HepG2 (cell line): ENCODE results near the gene SEC16A. TPM values are rescaled to one million over a fixed set of nuclear protein-coding genes. Genes with fewer than 3 reads are reported as not detected.

Experiments
- ARNT2 ChIP-seq: sonication (generic); formaldehyde crosslinking; IDR thresholded peaks from 2 replicates; pipeline ENCODE4 v1.8.0; 2022; ENCODE audit warnings: mild to moderate bottlenecking, low read depth, missing genetic modification reagents, moderate library complexity
- CERS6 ChIP-seq: sonication (generic); formaldehyde crosslinking; IDR thresholded peaks from 2 replicates; pipeline ENCODE4 v1.5.0; 2020; ENCODE audit warnings: missing genetic modification reagents
- FIP1L1 ChIP-seq: fragments of 200-400 bp; formaldehyde crosslinking; IDR thresholded peaks from 2 replicates; pipeline ENCODE4 v1.6.1; 2018; ENCODE audit warnings: low read depth, mild to moderate bottlenecking, low read length, moderate library complexity, borderline replicate concordance; ENCODE audit not compliant: insufficient read depth
- FOSL2 ChIP-seq: sonication (generic); formaldehyde crosslinking; IDR thresholded peaks from 2 replicates; pipeline ENCODE4 v1.4.0; 2020; ENCODE audit warnings: missing genetic modification reagents
- IKZF4 ChIP-seq: sonication (generic); formaldehyde crosslinking; IDR thresholded peaks from 2 replicates; pipeline ENCODE4 v1.5.1; 2020; ENCODE audit warnings: borderline replicate concordance, mild to moderate bottlenecking, low read depth, missing genetic modification reagents; ENCODE audit errors: not compliant biosample characterization
- KMT2B ChIP-seq: IDR thresholded peaks from 2 replicates; pipeline ENCODE4 v1.6.1; 2016; ENCODE audit warnings: missing genetic modification reagents, missing compliant biosample characterization
- YEATS4 ChIP-seq: sonication (generic); formaldehyde crosslinking; IDR thresholded peaks from 2 replicates; pipeline ENCODE4 v1.4.0; 2020; ENCODE audit warnings: missing genetic modification reagents, borderline replicate concordance
- ZBTB40 ChIP-seq, 2 experiments: fragments of 450-650 bp in 1 of 2; sonication (generic) in 1 of 2; formaldehyde crosslinking in 1 of 2; IDR thresholded peaks; 2 replicates each; pipeline versions ENCODE4 v1.6.1 to v1.8.0; 2016 to 2022; ENCODE audit warnings: antibody characterized with exemption in 1 of 2, mild to moderate bottlenecking in 1 of 2, missing genetic modification reagents in 1 of 2
- ZNF569 ChIP-seq: sonication (generic); formaldehyde crosslinking; IDR thresholded peaks from 2 replicates; pipeline ENCODE4 v1.5.0; 2020; ENCODE audit warnings: mild to moderate bottlenecking, missing genetic modification reagents, moderate library complexity, borderline replicate concordance
- ZNF598 ChIP-seq: sonication (generic); formaldehyde crosslinking; IDR thresholded peaks from 2 replicates; pipeline ENCODE4 v1.5.1; 2020; ENCODE audit warnings: mild to moderate bottlenecking, missing genetic modification reagents, borderline replicate concordance
- ZNF768 ChIP-seq: sonication (generic); formaldehyde crosslinking; IDR thresholded peaks from 2 replicates; pipeline ENCODE4 v1.4.0; 2020; ENCODE audit warnings: missing genetic modification reagents
- polyA plus RNA-seq, 8 experiments: library from polyadenylated mRNA; depleted of rRNA in 3 of 8; stranded (reverse) in 7 of 8; unstranded in 1 of 8; fragments of >200 nt; fragmentation: Illumina TruSeq in 4 of 8; extraction: Trizol in 4 of 8; gene quantifications; 2 replicates each; pipeline versions ENCODE4 v1.2.1 to v1.2.3, GENCODE V29; 2011 to 2016; ENCODE audit warnings: low read depth in 4 of 8, missing spikeins in 1 of 8, mixed read lengths in 1 of 8; ENCODE audit not compliant: insufficient read depth in 1 of 8
- total RNA-seq, 5 experiments: library from RNA; depleted of rRNA; stranded (reverse); fragments of >200 nt; fragmentation: Illumina TruSeq; extraction: Trizol; gene quantifications; 2 replicates each; pipeline ENCODE4 v1.2.3, GENCODE V29; 2016; ENCODE audit warnings: low read depth in 1 of 5
- TF ChIP-seq, protein P1 (sequence below): sonication (generic); formaldehyde crosslinking; IDR thresholded peaks from 2 replicates; pipeline ENCODE4 v1.4.0; 2020; ENCODE audit warnings: mild to moderate bottlenecking, missing genetic modification reagents
- TF ChIP-seq, protein P2 (sequence below): sonication (generic); formaldehyde crosslinking; IDR thresholded peaks from 2 replicates; pipeline ENCODE4 v1.5.1; 2020; ENCODE audit warnings: missing genetic modification reagents, mild to moderate bottlenecking, borderline replicate concordance

Gene SEC16A
- total and polyA plus RNA-seq, 2 of the 13 experiments (the other 11 are each of a cell fraction or from before 2014, with no cell fraction given) = 15.9 to 18.9 TPM

DNA sequence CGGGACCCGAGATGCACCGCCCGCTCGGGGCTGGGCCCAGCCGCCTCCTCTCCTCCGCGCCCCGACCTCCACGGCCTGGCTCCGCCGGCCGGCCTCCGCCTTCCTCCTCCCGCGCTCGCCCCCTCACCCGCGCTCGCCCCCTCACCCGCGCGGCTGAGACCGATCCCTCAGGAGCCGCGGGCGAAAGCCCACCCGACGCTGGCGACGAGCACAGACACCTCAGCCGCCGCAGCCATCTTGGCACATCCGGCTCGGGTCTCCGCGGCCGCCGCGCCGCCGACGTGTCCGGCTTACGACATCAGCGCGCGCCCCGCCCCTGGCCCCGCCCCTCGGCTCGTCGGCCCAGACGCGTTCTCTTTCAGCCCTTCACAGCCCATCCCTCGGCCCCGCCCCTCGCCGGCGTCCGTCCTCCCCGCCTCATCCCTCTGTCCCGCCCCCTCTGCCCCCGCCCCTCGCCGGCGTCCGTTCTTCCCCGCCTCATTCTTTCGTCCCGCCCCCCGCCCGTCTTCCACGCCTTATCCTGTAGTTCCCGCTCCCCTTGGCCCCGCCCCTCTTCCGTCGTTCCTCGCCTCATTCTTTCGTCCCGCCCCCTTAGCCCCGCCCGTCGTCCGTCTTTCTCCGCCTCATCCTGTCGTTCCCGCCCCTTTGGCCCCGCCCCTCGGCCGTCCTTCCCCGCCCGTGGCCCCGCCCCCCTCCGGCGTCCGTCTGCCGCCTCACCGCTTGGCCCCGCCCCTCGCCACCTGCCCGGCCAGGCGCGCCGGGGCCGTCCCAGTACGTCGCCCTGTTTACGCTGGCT is at the start of gene SEC16A (continued):
- no peak for TF ChIP-seq IKZF4 (CRISPR knock-in tag)
- TF ChIP-seq ZNF569 = no peak
- no peak for TF ChIP-seq CERS6 (CRISPR knock-in tag)
- no peak for TF ChIP-seq ZNF598
- TF ChIP-seq FIP1L1 = no peak
- TF ChIP-seq YEATS4 (CRISPR knock-in tag) = peak; percentile 90
- TF ChIP-seq, protein P1, sequence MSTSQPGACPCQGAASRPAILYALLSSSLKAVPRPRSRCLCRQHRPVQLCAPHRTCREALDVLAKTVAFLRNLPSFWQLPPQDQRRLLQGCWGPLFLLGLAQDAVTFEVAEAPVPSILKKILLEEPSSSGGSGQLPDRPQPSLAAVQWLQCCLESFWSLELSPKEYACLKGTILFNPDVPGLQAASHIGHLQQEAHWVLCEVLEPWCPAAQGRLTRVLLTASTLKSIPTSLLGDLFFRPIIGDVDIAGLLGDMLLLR = peak; percentile 64; the same call in 1 of the 2 replicates
- TF ChIP-seq FOSL2 = 0 out of 2 replicates have a peak, but pooled peaks have one; percentile 14
- peak; percentile 72; the same call in 1 of the 2 replicates for TF ChIP-seq ZNF768 (CRISPR knock-in tag)
- TF ChIP-seq KMT2B = no peak
- peak; percentile 73 for TF ChIP-seq ARNT2 (CRISPR knock-in tag)
- TF ChIP-seq ZBTB40 (IDR thresholded peaks at IDR 0.05) = no peak
- TF ChIP-seq ZBTB40 (CRISPR knock-in tag; IDR thresholded peaks at IDR 0.05) = 0 out of 2 replicates have a peak, but pooled peaks have one; percentile 4
- TF ChIP-seq, protein P2, sequence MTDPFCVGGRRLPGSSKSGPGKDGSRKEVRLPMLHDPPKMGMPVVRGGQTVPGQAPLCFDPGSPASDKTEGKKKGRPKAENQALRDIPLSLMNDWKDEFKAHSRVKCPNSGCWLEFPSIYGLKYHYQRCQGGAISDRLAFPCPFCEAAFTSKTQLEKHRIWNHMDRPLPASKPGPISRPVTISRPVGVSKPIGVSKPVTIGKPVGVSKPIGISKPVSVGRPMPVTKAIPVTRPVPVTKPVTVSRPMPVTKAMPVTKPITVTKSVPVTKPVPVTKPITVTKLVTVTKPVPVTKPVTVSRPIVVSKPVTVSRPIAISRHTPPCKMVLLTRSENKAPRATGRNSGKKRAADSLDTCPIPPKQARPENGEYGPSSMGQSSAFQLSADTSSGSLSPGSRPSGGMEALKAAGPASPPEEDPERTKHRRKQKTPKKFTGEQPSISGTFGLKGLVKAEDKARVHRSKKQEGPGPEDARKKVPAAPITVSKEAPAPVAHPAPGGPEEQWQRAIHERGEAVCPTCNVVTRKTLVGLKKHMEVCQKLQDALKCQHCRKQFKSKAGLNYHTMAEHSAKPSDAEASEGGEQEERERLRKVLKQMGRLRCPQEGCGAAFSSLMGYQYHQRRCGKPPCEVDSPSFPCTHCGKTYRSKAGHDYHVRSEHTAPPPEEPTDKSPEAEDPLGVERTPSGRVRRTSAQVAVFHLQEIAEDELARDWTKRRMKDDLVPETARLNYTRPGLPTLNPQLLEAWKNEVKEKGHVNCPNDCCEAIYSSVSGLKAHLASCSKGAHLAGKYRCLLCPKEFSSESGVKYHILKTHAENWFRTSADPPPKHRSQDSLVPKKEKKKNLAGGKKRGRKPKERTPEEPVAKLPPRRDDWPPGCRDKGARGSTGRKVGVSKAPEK (CRISPR knock-in tag) = no peak
